HL-60 (cell line): Measurements from ENCODE around the gene LGI2.

ENCODE experiments used
- CTCF ChIP-seq: IDR thresholded peaks from one replicate; pipeline ENCODE4 v1.5.1; 2011; ENCODE audit warnings: low read length, control low read depth, inconsistent platforms; ENCODE audit not compliant: insufficient read depth
- GABPA ChIP-seq: IDR thresholded peaks from 2 replicates; pipeline ENCODE4 v1.6.1; 2012; ENCODE audit warnings: low read depth
- POLR2AphosphoS5 ChIP-seq: IDR thresholded peaks from 2 replicates; pipeline ENCODE4 v1.6.1; 2012; ENCODE audit warnings: low read depth
- REST ChIP-seq: IDR thresholded peaks from 2 replicates; pipeline ENCODE4 v1.6.1; 2012; ENCODE audit warnings: low read depth; ENCODE audit not compliant: insufficient replicate concordance
- SPI1 ChIP-seq: IDR thresholded peaks from 2 replicates; pipeline ENCODE4 v1.6.1; 2012; ENCODE audit warnings: low read depth, mild to moderate bottlenecking, borderline replicate concordance

- TF ChIP-seq CTCF, result no peak
- no peak for TF ChIP-seq REST
- TF ChIP-seq POLR2AphosphoS5, result no peak
- no peak for TF ChIP-seq GABPA
- TF ChIP-seq SPI1, result no peak
Measured at GRCh38 chr4:24980740-24981139, 50.0 kb downstream of the LGI2 start.
